Measurements from ENCODE around the gene SP7.
"Not testable (repeated sequence)": the region's sequence is repeated elsewhere in the genome, so short reads cannot be mapped to it uniquely, and the experiment has no call there.

DNA sequence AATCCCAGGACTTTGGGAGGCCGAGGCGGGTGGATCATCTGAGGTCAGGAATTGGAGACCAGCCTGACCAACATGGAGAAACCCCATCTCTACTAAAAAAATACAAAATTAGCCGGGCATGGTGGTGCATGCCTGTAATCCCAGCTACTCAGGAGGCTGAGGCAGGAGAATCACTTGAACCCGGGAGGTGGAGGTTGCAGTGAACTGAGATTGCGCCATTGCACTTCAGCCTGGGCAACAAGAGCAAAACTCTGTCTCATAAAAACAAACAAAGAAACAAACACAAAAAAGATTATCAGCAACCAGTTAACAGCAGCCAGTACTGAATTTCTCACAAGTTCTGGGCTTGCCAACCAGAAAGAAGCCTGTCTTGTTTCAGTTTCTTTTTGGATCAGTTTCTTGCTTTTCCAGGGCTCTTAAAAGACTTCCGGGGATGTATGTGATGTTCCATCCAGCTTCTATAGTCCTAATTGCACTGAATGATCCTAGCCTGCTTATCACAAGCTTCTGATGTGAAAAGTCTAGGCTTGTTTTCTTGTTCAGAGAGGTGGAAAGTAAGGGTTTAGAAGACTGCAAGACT, 37.5 kb upstream of the SP7 start:
- TF ChIP-seq, protein P1, sequence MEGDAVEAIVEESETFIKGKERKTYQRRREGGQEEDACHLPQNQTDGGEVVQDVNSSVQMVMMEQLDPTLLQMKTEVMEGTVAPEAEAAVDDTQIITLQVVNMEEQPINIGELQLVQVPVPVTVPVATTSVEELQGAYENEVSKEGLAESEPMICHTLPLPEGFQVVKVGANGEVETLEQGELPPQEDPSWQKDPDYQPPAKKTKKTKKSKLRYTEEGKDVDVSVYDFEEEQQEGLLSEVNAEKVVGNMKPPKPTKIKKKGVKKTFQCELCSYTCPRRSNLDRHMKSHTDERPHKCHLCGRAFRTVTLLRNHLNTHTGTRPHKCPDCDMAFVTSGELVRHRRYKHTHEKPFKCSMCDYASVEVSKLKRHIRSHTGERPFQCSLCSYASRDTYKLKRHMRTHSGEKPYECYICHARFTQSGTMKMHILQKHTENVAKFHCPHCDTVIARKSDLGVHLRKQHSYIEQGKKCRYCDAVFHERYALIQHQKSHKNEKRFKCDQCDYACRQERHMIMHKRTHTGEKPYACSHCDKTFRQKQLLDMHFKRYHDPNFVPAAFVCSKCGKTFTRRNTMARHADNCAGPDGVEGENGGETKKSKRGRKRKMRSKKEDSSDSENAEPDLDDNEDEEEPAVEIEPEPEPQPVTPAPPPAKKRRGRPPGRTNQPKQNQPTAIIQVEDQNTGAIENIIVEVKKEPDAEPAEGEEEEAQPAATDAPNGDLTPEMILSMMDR (IDR thresholded peaks at IDR 0.05) = not testable (repeated sequence)
- not testable (repeated sequence) for TF ChIP-seq POLR2A (IDR thresholded peaks at IDR 0.05)

Data from esophagus squamous epithelium (tissue), 4 donors.